Measurements from ENCODE around the gene CHST12. TPM values are rescaled to one million over a fixed set of nuclear protein-coding genes. Genes with fewer than 3 reads are reported as not detected.

Gene CHST12
- total RNA-seq, 1 donor from 2014 or later, result 42.7 TPM

- intact Hi-C loops (cut with micrococcal nuclease), result no loop called here
These were observed 29.7 kb downstream of the CHST12 start for GRCh38 chr7:2432910-2433712.

GRCh38 chr7:2433713-2434550 lies 30.5 kb downstream of the CHST12 start:
- intact Hi-C loops (cut with micrococcal nuclease), result no loop called here

GRCh38 chr7:2435146-2435545 lies 31.7 kb downstream of the CHST12 start:
- intact Hi-C loops (cut with micrococcal nuclease), result no loop called here

- intact Hi-C loops (cut with micrococcal nuclease), result no loop called here
These were observed 33.1 kb downstream of the CHST12 start for GRCh38 chr7:2436341-2437104.

GRCh38 chr7:2437136-2437535 lies 33.7 kb downstream of the CHST12 start:
- intact Hi-C loops (cut with micrococcal nuclease), result no loop called here

GRCh38 chr7:2437537-2438148 lies 34.2 kb downstream of the CHST12 start:
- intact Hi-C loops (cut with micrococcal nuclease), result no loop called here

GRCh38 chr7:2438186-2438585 lies 34.8 kb downstream of the CHST12 start:
- intact Hi-C loops (cut with micrococcal nuclease), result no loop called here

GRCh38 chr7:2438775-2439174 lies 35.4 kb downstream of the CHST12 start:
- intact Hi-C loops (cut with micrococcal nuclease), result no loop called here

GRCh38 chr7:2440608-2441245 lies 37.3 kb downstream of the CHST12 start:
- intact Hi-C loops (cut with micrococcal nuclease), result no loop called here

GRCh38 chr7:2441430-2442058 lies 38.1 kb downstream of the CHST12 start:
- intact Hi-C loops (cut with micrococcal nuclease), result no loop called here

GRCh38 chr7:2443491-2443890 lies 40.1 kb downstream of the CHST12 start:
- intact Hi-C loops (cut with micrococcal nuclease), result no loop called here

GRCh38 chr7:2444476-2444875 lies 41.1 kb downstream of the CHST12 start:
- intact Hi-C loops (cut with micrococcal nuclease), result no loop called here

GRCh38 chr7:2445047-2445446 lies 41.6 kb downstream of the CHST12 start:
- intact Hi-C loops (cut with micrococcal nuclease), result no loop called here

- intact Hi-C loops (cut with micrococcal nuclease), result no loop called here
These were observed 42.6 kb downstream of the CHST12 start for GRCh38 chr7:2445898-2446555.

GRCh38 chr7:2446676-2447075 lies 43.3 kb downstream of the CHST12 start:
- intact Hi-C loops (cut with micrococcal nuclease), result no loop called here

- intact Hi-C loops (cut with micrococcal nuclease), result loop anchor here (1.0 to 5.0 kb wide), 4 partner anchors 19 to 259 kb away; partner anchors contain the start of genes BRAT1 and IQCE
These were observed 47.0 kb downstream of the CHST12 start for GRCh38 chr7:2450198-2451107.

- intact Hi-C loops (cut with micrococcal nuclease), result loop anchor here (1.0 to 5.0 kb wide), 4 partner anchors 18 to 258 kb away; partner anchors contain the start of genes BRAT1 and IQCE
These were observed 48.0 kb downstream of the CHST12 start for GRCh38 chr7:2451171-2452073.

Measured in T-helper 1 cell treated with Interleukin-12 subunit alpha and Interleukin-12 subunit beta and Interleukin-4 antibody, amounts not matched to agents 30 ng/mL and 1 ng/mL, for 36 hours (primary cell).